GM12875 (cell line): ENCODE data around the gene HBG1.

Source experiments
- H3K4me3 ChIP-seq: one replicate; pipeline ENCODE4 v1.5.1; 2011; ENCODE audit warnings: low read depth, low read length, control low read depth
- CTCF ChIP-seq: IDR thresholded peaks from 2 replicates; pipeline ENCODE4 v1.5.1; 2011; ENCODE audit warnings: low read depth, mild to moderate bottlenecking, control low read depth, inconsistent platforms, low read length, moderate library complexity, borderline replicate concordance; ENCODE audit not compliant: insufficient read depth

Gene HBG1

GRCh38 chr11:5242208-5242607 lies 7.4 kb downstream of the HBG1 start:
- no peak for TF ChIP-seq CTCF
- no peak overlapping the region for H3K4me3 ChIP-seq

GRCh38 chr11:5241458-5241857 lies 8.2 kb downstream of the HBG1 start:
- no peak for TF ChIP-seq CTCF
- no peak overlapping the region for H3K4me3 ChIP-seq

GRCh38 chr11:5240458-5240857 lies 9.2 kb downstream of the HBG1 start:
- TF ChIP-seq CTCF, result no peak
- no peak overlapping the region for H3K4me3 ChIP-seq

- H3K4me3 ChIP-seq, result no peak overlapping the region
- no peak for TF ChIP-seq CTCF
These were observed 9.6 kb downstream of the HBG1 start for GRCh38 chr11:5240056-5240455.

GRCh38 chr11:5239046-5239445 lies 10.6 kb downstream of the HBG1 start:
- no peak overlapping the region for H3K4me3 ChIP-seq
- no peak for TF ChIP-seq CTCF

- no peak overlapping the region for H3K4me3 ChIP-seq
- no peak for TF ChIP-seq CTCF
These were observed 11.2 kb downstream of the HBG1 start for GRCh38 chr11:5238486-5238885.

- H3K4me3 ChIP-seq, result no peak overlapping the region
- TF ChIP-seq CTCF, result no peak
These were observed 12.2 kb downstream of the HBG1 start for GRCh38 chr11:5237420-5237819.
